ENCODE measurements around the gene SLX1A. TPM values are rescaled to one million over a fixed set of nuclear protein-coding genes. Genes with fewer than 3 reads are reported as not detected.
"Not testable (repeated sequence)": the region's sequence is repeated elsewhere in the genome, so short reads cannot be mapped to it uniquely, and the experiment has no call there.

Gene SLX1A
- 28.7 and 37.5 TPM in 2 replicates for total RNA-seq
- long read RNA-seq, partial matches to known transcripts = 0 of 4 reads
- long read RNA-seq, other reads (novel, unspliced or antisense) = 0 of 4 reads

GRCh38 chr16:30193615-30194014 lies at the start of gene SLX1A, which contains the start of gene BOLA2B:
Gene SLX1A (plus strand): TSS chr16:30193875. CDS start chr16:30194085, 210 bp downstream.
Gene BOLA2B (minus strand): TSS chr16:30193666. CDS start chr16:30193595, 71 bp downstream.
- not testable (repeated sequence) for H3K36me3 Mint-ChIP-seq (ENCODE audit: insufficient read depth); H3K4me3 Mint-ChIP-seq (ENCODE audit: low read depth); H3K4me1 Mint-ChIP-seq (ENCODE audit: low read depth); H3K27ac Mint-ChIP-seq; DNase-seq (ENCODE audit: low spot score, unreplicated experiment); H3K27me3 Mint-ChIP-seq; H3K9me3 Mint-ChIP-seq (ENCODE audit: low read depth)

GRCh38 chr16:30144017-30144416 lies 49.7 kb upstream of the SLX1A start:
- Mint-ChIP-seq H3K27me3 (no peaks in the 10 kb centered on the region), H3K36me3 (ENCODE audit: insufficient read depth) (no peaks in the 10 kb centered on the region), H3K27ac (no peak overlapping the region), H3K9me3 (ENCODE audit: low read depth) (no peaks in the 10 kb centered on the region), H3K4me1 (ENCODE audit: low read depth) (peaks cover 4% of the 10 kb centered on the region), H3K4me3 (ENCODE audit: low read depth) (no peak overlapping the region)
- no peak for TF ChIP-seq CTCF (IDR thresholded peaks at IDR 0.05; ENCODE audit: unreplicated experiment)
- no peak for DNase-seq (ENCODE audit: low spot score, unreplicated experiment)

- no peak for DNase-seq (ENCODE audit: low spot score, unreplicated experiment)
- no peak overlapping the region for H3K4me3 Mint-ChIP-seq (ENCODE audit: low read depth)
- peaks cover 3% of the 10 kb centered on the region for H3K9me3 Mint-ChIP-seq (ENCODE audit: low read depth)
- no peak overlapping the region for H3K27ac Mint-ChIP-seq
- no peak for TF ChIP-seq CTCF (IDR thresholded peaks at IDR 0.05; ENCODE audit: unreplicated experiment)
- H3K36me3 Mint-ChIP-seq (ENCODE audit: insufficient read depth) = no peaks in the 10 kb centered on the region
- H3K27me3 Mint-ChIP-seq = no peaks in the 10 kb centered on the region
- H3K4me1 Mint-ChIP-seq (ENCODE audit: low read depth) = peaks cover 1% of the 10 kb centered on the region
Observed at GRCh38 chr16:30144917-30145316, 48.8 kb upstream of the SLX1A start.

GRCh38 chr16:30145657-30146056 lies 48.0 kb upstream of the SLX1A start:
- no peak for TF ChIP-seq CTCF (IDR thresholded peaks at IDR 0.05; ENCODE audit: unreplicated experiment)
- no peak for DNase-seq (ENCODE audit: low spot score, unreplicated experiment)
- H3K36me3 Mint-ChIP-seq (ENCODE audit: insufficient read depth) = no peaks in the 10 kb centered on the region
- no peak overlapping the region for H3K27ac Mint-ChIP-seq
- H3K9me3 Mint-ChIP-seq (ENCODE audit: low read depth) = peaks cover 3% of the 10 kb centered on the region
- H3K4me3 Mint-ChIP-seq (ENCODE audit: low read depth) = no peak overlapping the region
- no peaks in the 10 kb centered on the region for H3K4me1 Mint-ChIP-seq (ENCODE audit: low read depth)
- H3K27me3 Mint-ChIP-seq = no peaks in the 10 kb centered on the region

- Mint-ChIP-seq H3K36me3 (ENCODE audit: insufficient read depth) (no peaks in the 10 kb centered on the region), H3K9me3 (ENCODE audit: low read depth) (peaks cover 3% of the 10 kb centered on the region), H3K4me1 (ENCODE audit: low read depth) (no peaks in the 10 kb centered on the region), H3K27ac (no peak overlapping the region), H3K4me3 (ENCODE audit: low read depth) (no peak overlapping the region), H3K27me3 (no peaks in the 10 kb centered on the region)
- no peak for TF ChIP-seq CTCF (IDR thresholded peaks at IDR 0.05; ENCODE audit: unreplicated experiment)
- DNase-seq (ENCODE audit: low spot score, unreplicated experiment) = no peak
Observed at GRCh38 chr16:30147843-30148510, 45.7 kb upstream of the SLX1A start.
